Forelimb muscle (tissue), 1 donor: ENCODE data around the gene SLC37A2. TPM values are rescaled to one million over a fixed set of nuclear protein-coding genes. Genes with fewer than 3 reads are reported as not detected.
"Not testable (repeated sequence)": the region's sequence is repeated elsewhere in the genome, so short reads cannot be mapped to it uniquely, and the experiment has no call there.

Experiments
- DNase-seq: peaks from one replicate; pipeline ENCODE4 v3.0.0-alpha.2; 2013; ENCODE audit warnings: low read depth
- polyA plus RNA-seq: library from polyadenylated mRNA; unstranded; fragments of 120-200 nt; gene quantifications from one replicate; pipeline ENCODE4 v1.2.1, GENCODE V29; 2013; ENCODE audit not compliant: insufficient read length

Gene SLC37A2
- polyA plus RNA-seq, 1 donor = 2.3 TPM

DNA sequence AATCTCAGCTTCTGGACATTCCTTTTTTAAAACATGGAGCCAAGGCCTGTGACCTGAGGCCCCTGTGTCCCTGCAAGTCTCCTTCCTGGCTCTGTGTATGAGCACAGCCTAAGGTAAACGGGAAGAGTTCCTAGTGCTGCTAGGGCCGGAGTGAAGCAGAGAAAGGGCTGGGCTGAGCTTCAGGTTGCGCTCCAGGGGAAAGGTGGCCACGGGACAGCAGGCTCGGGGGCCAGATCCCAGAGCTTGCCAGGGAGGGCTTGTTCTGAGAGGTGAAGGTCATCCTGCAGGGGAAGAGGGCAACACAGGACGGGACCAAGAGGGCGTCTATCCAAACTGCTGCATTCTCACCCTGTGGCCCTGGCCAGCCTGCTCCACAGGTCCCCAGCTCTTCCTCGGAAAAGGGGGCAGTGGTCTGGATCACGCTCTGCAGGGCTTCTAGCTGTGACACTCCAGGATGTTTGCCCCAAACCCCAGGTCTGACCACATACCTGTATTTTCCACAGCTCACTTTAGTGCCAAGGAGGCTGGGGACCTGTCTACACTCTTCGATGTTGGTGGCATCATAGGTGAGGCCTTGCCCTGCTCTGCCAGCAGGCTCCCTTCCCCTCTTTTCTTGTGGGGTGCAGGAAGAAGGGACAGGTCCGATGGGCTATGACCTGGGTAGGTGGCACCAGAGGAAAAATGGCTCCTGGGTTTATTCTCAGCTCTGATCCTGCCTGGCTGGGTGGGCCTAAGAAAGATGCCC, 20.4 kb downstream of the SLC37A2 start:
- DNase-seq = no peak

GRCh38 chr11:125084057-125084416, 20.9 kb downstream of the SLC37A2 start:
- no peak for DNase-seq

DNA sequence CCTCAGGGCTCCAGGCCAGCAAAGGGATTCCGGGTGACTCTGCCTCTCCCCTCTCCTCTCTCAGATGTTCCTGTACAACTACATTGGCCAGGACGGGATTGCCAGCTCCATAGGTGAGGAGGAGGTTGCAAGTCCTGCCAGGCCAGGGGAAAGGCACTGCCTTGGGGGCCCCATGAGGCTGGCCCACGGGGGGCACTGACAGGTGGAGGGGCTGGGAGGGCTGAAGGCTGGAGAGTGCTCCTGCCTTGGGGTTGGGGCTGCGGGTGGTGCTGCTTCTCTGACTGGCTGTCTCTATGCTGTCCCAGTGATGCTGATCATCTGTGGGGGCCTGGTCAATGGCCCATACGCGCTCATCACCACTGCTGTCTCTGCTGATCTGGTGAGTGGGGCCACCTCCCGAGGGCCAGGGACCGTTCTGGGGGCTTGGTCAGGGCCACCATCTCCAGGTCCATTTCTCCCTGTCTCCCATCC, 21.7 kb downstream of the SLC37A2 start:
- DNase-seq = no peak

GRCh38 chr11:125085301-125086081, 22.4 kb downstream of the SLC37A2 start:
- no peak for DNase-seq

- DNase-seq = no peak
These were observed 23.7 kb downstream of the SLC37A2 start for GRCh38 chr11:125086633-125087296.

- DNase-seq = no peak
These were observed 25.0 kb downstream of the SLC37A2 start for GRCh38 chr11:125088123-125088522.

GRCh38 chr11:125088576-125089455, 25.7 kb downstream of the SLC37A2 start:
- DNase-seq = no peak

- not testable (repeated sequence) for DNase-seq
These were observed 26.4 kb downstream of the SLC37A2 start for GRCh38 chr11:125089481-125089880.

DNA sequence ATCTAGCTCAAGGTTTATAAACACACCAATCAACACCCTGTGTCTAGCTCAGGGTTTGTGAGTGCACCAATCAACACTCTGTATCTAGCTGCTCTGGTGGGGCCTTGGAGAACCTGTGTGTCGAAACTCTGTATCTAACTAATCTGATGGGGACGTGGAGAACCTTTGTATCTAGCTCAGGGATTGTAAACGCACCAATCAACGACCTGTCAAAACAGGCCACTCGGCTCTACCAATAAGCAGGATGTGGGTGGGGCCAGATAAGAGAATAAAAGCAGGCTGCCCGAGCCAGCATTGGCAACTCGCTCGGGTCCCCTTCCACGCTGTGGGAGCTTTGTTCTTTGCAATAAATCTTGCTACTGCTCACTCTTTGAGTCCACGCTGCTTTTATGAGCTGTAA, 27.0 kb downstream of the SLC37A2 start:
- DNase-seq = not testable (repeated sequence)

- no peak for DNase-seq
These were observed 27.7 kb downstream of the SLC37A2 start for GRCh38 chr11:125090816-125091215.

- peak; percentile 65 for DNase-seq
These were observed 28.3 kb downstream of the SLC37A2 start for GRCh38 chr11:125091247-125091876.

DNA sequence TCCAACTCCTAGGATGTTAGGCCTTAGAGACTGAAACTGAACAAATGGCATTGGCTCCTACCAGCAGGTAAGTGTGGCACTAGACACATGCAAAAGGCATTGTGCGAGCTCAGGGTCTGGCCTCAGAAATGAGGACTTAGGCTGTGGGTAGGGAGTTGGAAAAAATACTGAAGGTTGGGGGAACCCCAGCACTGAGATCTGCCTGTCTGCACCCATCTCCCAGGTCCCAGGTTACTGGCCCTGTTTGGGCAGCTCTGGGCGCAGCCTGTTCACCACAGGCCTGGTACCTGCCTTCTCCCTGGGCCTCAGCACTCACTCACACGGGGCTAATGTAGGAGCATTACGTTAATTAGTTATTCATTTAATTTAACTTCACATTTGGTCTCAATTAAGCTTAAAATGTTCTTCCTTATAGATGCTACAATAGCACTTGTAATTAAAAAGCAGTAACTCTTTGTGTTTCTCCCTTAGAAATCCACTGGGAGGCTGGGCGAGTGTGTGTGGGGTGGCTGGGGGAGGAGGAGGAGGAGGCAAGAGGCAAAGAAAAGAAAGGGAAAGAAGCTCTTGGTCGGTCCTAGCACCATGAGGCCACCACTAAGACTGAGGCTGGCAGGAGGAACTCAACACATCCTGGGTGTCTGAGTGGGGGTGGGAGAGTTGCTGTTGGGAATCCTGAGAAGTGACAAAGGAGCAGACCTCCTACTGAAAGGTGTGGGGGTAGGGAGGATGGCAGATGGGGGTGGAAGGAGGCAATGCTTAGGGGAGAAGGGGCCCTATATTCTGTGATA, 29.0 kb downstream of the SLC37A2 start:
- no peak for DNase-seq

GRCh38 chr11:125092669-125093068, 29.6 kb downstream of the SLC37A2 start:
- no peak for DNase-seq

- no peak for DNase-seq
These were observed 30.4 kb downstream of the SLC37A2 start for GRCh38 chr11:125093502-125093901.

- DNase-seq = no peak
These were observed 31.6 kb downstream of the SLC37A2 start for GRCh38 chr11:125094731-125095130.

DNA sequence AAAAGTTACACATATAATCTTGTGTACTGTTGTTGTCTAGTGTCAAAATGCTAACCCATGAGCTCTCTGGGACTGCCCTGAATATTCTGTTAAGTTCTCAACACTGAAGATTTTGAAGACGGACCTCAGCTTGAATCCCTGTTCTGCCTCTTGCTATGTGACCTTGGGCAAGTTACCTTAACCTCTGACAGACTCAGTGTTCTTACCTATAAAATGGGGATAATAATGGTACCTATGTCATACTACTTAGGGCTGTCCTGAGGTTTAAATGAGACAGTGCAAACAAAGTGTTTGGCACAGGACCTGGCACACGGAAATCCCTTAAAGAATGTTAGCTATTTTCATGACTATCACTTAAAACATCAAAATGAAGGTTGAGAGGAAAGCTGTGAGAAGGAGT, 37.0 kb downstream of the SLC37A2 start:
- DNase-seq = no peak

DNA sequence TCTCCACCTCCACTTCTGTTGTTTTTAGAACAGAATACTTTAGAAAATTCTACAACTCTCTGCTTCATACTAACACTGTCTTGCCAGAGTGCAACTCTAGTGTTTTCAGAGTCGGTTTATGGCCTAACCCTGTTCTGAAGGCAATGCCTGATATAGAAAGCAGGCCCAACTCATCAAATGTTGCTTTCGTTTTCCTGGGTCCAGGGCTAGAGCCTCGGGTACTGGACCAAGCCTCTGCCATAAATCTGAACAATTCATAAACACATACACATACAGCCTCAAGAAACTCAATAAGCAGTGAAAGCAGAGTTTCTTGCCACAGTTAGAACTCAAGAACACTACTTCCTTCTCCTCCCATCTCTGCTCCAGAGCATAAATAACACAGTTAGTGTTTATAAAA, 38.5 kb downstream of the SLC37A2 start:
- DNase-seq = no peak

GRCh38 chr11:125102025-125102424, 38.9 kb downstream of the SLC37A2 start:
- no peak for DNase-seq

GRCh38 chr11:125102510-125102909, 39.4 kb downstream of the SLC37A2 start:
- no peak for DNase-seq

- DNase-seq = no peak
These were observed 42.8 kb downstream of the SLC37A2 start for GRCh38 chr11:125105926-125106325.
